ENCODE data around the gene CARD18.

DNA sequence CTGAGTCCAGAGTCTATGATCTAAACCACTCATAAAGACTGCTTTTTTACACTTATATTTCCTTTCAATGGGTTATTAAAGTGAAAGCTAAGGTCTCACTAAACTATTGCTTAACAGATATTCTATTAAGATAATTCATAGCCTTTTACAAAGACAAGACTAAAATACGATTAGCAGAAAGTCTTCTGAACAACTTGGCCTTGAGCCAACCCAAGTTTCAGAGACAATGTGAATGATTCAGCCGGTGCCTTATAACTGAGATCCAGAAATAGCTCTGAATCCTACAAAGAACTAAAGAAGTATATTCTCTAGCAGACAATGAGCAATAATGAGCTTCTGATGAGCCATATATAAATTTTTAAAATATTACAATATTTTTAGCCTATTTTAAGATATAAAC is 41.5 kb upstream of the CARD18 start:
- TF ChIP-seq, protein P1, sequence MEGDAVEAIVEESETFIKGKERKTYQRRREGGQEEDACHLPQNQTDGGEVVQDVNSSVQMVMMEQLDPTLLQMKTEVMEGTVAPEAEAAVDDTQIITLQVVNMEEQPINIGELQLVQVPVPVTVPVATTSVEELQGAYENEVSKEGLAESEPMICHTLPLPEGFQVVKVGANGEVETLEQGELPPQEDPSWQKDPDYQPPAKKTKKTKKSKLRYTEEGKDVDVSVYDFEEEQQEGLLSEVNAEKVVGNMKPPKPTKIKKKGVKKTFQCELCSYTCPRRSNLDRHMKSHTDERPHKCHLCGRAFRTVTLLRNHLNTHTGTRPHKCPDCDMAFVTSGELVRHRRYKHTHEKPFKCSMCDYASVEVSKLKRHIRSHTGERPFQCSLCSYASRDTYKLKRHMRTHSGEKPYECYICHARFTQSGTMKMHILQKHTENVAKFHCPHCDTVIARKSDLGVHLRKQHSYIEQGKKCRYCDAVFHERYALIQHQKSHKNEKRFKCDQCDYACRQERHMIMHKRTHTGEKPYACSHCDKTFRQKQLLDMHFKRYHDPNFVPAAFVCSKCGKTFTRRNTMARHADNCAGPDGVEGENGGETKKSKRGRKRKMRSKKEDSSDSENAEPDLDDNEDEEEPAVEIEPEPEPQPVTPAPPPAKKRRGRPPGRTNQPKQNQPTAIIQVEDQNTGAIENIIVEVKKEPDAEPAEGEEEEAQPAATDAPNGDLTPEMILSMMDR (IDR thresholded peaks at IDR 0.05), result no peak
- TF ChIP-seq POLR2A (IDR thresholded peaks at IDR 0.05), result no peak
